Activated gamma-delta T cell treated with Interleukin-2 at 50 U/mL for 16 hours (primary cell): ENCODE measurements around the gene LPAR2.

Experiments
- DNase-seq: peaks from one replicate; pipeline ENCODE4 v3.0.0-alpha.2; 2020

LPAR2 gene

DNA sequence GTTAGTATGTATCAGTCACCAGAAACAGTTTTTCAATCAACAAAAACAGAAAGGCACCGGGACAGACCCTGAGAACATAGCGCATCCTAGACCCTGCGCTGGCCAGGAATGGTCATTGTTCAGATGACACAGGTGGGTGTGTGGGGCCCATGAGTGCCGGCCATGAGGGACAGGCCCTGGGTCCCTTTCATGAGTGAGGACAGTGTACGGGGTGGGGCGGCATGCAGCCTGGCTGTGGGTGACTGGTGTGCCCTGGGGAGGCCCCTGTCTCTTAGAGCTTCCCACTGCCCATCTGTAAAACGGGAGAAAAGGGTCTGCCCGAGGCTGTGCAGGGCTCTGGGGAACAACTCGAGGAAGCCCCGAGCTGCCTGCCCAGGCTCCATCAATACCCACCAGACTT is 35.3 kb downstream of the LPAR2 start:
- no peak for DNase-seq

GRCh38 chr19:19591133-19591825 is 36.7 kb downstream of the LPAR2 start:
- DNase-seq = peak; percentile 55

- no peak for DNase-seq
Observed at GRCh38 chr19:19588546-19588945, 39.5 kb downstream of the LPAR2 start.

GRCh38 chr19:19587771-19588170 is 40.2 kb downstream of the LPAR2 start:
- DNase-seq = no peak

DNA sequence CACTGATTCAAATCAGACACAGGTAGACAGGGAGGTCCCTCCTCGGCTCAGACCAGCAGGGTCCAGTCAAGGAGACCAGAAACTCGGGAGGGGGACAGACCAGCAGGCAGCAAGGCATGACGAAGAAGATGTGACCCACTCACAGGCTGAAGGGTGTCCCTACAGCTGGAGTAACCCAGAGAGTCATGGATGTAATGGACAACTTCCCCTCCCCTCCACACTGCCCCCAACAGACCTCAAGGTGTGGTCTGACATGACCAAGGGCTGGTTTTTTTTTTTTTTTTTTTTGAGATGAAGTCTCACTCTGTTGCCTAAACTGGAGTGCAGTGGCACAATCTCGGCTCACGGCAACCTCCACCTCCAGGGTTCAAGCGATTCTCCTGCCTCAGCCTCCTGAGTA is 43.7 kb downstream of the LPAR2 start:
- no peak for DNase-seq

- DNase-seq = no peak
Observed at GRCh38 chr19:19582471-19582870, 45.5 kb downstream of the LPAR2 start.

GRCh38 chr19:19581391-19581790 is 46.6 kb downstream of the LPAR2 start:
- DNase-seq = no peak

GRCh38 chr19:19580418-19580817 is 47.6 kb downstream of the LPAR2 start:
- no peak for DNase-seq

DNA sequence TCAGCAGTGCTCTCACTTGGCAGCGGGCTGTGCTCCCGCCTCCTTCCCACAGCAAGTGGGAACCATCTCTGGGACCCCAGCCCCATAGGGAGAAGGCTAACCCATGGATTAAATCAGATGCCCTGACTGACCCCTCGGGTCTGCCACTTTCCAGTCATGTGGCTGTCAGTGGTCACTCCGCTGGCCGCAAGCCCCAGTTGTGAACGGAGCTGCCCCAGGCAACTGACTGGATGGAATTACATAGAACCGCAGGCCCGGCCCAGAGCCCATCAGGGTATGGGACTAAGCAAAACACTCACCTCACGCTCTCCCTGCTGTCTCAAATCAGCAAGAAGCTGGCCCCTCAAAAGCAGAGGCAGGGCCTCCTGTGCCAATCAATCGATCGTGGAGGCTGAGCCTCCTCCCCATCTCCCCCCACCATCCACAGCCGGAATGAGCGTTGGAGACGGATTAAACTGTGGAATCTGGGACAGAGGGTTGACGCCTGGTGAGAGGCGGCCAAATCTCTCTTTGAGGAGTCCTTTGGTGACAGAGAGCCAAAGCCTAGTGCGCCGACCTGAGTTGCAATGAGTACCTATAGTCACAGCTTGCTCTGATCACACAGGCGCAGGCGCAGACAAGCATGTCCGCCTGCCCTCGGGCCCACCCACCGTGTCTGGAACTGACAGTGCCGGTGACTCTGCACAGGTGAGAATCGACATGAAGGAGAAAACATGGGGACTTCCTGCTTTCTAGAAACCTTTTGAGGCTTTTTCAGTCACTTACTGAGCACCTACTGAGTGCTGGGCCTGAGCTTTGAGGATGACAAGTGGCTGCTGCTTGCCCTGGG is 48.3 kb downstream of the LPAR2 start:
- no peak for DNase-seq

DNA sequence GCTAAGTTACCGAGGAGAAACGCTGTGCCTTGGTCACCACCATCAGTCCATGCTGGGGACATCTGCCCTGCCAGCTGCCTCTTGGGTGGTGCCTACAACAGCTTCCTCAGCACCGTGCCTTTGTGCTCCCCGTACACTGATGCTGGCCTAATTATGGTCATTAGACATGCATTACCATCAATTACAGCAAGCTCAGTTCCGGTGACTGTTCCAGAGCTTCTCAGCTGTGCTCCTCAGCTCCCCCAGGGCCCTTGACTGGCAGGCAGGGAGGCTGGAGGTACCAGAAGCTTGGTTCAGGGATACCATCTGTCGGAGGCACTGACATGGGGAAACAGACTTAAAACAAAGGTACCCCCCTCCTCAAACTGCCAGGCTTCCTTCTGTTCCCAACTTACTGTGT is 49.8 kb downstream of the LPAR2 start:
- no peak for DNase-seq

DNA sequence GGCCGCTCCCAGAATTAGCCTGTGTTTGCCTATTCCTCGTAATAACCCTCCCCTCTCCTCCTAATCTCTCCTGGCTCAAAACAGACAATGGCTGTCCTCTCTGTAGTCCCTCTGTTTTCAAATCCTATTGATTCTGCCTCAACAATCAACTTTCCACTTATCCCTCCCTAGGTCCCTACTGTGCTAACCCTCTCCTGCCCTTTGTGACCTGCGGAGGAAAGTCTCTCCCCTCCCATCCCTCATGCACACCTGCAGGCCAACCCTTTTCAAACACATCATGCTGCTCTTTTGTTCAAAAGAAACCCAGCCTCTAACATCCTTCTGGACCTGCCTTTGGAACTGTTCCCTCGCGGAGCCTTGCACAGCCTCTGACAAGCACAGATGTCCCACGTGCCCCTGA is 52.6 kb downstream of the LPAR2 start:
- no peak for DNase-seq
